BJ (cell line): ENCODE data around the gene KRTAP16-1. TPM values are rescaled to one million over a fixed set of nuclear protein-coding genes. Genes with fewer than 3 reads are reported as not detected.

ENCODE experiments used
- CTCF ChIA-PET: fragments of 350-600 bp; formaldehyde crosslinking; extraction: SDS; loops from one replicate; lab custom pipeline; 2021; ENCODE audit warnings: antibody characterized with exemption, inconsistent platforms; lab: Yijun Ruan, JAX
- POLR2A ChIA-PET: fragments of 300-600 bp; sonication (Branson Sonifier 250); formaldehyde crosslinking; extraction: SDS; loops from one replicate; lab custom pipeline; 2021; ENCODE audit warnings: antibody characterized with exemption; lab: Charles Lee
- DNase-seq: peaks from one replicate; pipeline ENCODE4 v3.0.0-alpha.2; 2011; ENCODE audit warnings: low read depth
- H3K27me3 ChIP-seq: 2 replicates; pipeline ENCODE4 v1.6.0; 2011; ENCODE audit warnings: low read length; ENCODE audit not compliant: control insufficient read depth, insufficient read depth
- H3K36me3 ChIP-seq: 2 replicates; pipeline ENCODE4 v1.5.1; 2011; ENCODE audit warnings: low read length; ENCODE audit not compliant: control insufficient read depth, insufficient read depth
- H3K4me3 ChIP-seq: 2 replicates; pipeline ENCODE4 v1.5.1; 2011; ENCODE audit warnings: low read depth, mild to moderate bottlenecking, control low read depth, low read length
- CTCF ChIP-seq: IDR thresholded peaks from 2 replicates; pipeline ENCODE4 v1.5.1; 2011; ENCODE audit warnings: low read depth, mild to moderate bottlenecking, control low read depth, inconsistent platforms, low read length, moderate library complexity; ENCODE audit not compliant: insufficient read depth
- polyA plus RNA-seq: library from polyadenylated mRNA; depleted of rRNA; stranded (reverse); fragments of >200 nt; gene quantifications from 2 replicates; pipeline ENCODE4 v1.2.3, GENCODE V29; 2011

The KRTAP16-1 gene
- polyA plus RNA-seq, 1 experiment = not detected

GRCh38 chr17:41340494-41340893 is 31.4 kb upstream of the KRTAP16-1 start:
- ChIA-PET CTCF (interaction anchor here (1.1 to 1.8 kb wide), 3 partner anchors 18 to 537 kb away, joined by 3 to 8 read pairs (median 4); no protein-coding TSS in a partner anchor), POLR2A (no interaction called here)
- no peaks in the 10 kb centered on the region for H3K27me3 ChIP-seq
- H3K4me3 ChIP-seq = no peak overlapping the region
- no peak for TF ChIP-seq CTCF
- no peaks in the 10 kb centered on the region for H3K36me3 ChIP-seq
- DNase-seq = no peak

- no peak for TF ChIP-seq CTCF
- H3K36me3 ChIP-seq = no peaks in the 10 kb centered on the region
- H3K4me3 ChIP-seq = no peak overlapping the region
- POLR2A ChIA-PET = no interaction called here
- no peaks in the 10 kb centered on the region for H3K27me3 ChIP-seq
- CTCF ChIA-PET = interaction anchor here (0.7 to 2.1 kb wide), 5 partner anchors 10 to 536 kb away, joined by 3 to 8 read pairs (median 4); no protein-coding TSS in a partner anchor
- DNase-seq = no peak
These were observed 30.6 kb upstream of the KRTAP16-1 start for GRCh38 chr17:41339571-41340172.

GRCh38 chr17:41338961-41339485 is 29.9 kb upstream of the KRTAP16-1 start:
- no peak for DNase-seq
- ChIA-PET CTCF (interaction anchor here (0.6 to 2.1 kb wide), 6 partner anchors 10 to 535 kb away, joined by 3 to 8 read pairs (median 4); no protein-coding TSS in a partner anchor), POLR2A (no interaction called here)
- no peaks in the 10 kb centered on the region for H3K27me3 ChIP-seq
- no peak overlapping the region for H3K4me3 ChIP-seq
- H3K36me3 ChIP-seq = no peaks in the 10 kb centered on the region
- TF ChIP-seq CTCF = no peak

- no peaks in the 10 kb centered on the region for H3K27me3 ChIP-seq
- TF ChIP-seq CTCF = no peak
- H3K36me3 ChIP-seq = no peaks in the 10 kb centered on the region
- CTCF ChIA-PET = no interaction called here
- H3K4me3 ChIP-seq = no peak overlapping the region
- DNase-seq = no peak
- POLR2A ChIA-PET = no interaction called here
These were observed 26.6 kb upstream of the KRTAP16-1 start for GRCh38 chr17:41335747-41336146.

- DNase-seq = no peak
- POLR2A ChIA-PET = no interaction called here
- H3K27me3 ChIP-seq = no peaks in the 10 kb centered on the region
- H3K4me3 ChIP-seq = no peak overlapping the region
- CTCF ChIA-PET = interaction anchor here (3.3 kb wide), 1 partner anchor 12 kb away, joined by 18 read pairs; no protein-coding TSS in a partner anchor
- no peak for TF ChIP-seq CTCF
- H3K36me3 ChIP-seq = no peaks in the 10 kb centered on the region
These were observed 25.5 kb upstream of the KRTAP16-1 start for GRCh38 chr17:41334385-41335305.
